Neuronal stem cell (in vitro differentiated cells): ENCODE data around the gene C22orf23.

Experiments
- DNase-seq: peaks from one replicate; pipeline ENCODE4 v3.0.0-alpha.2; 2013; ENCODE audit warnings: low spot score
- H2AFZ ChIP-seq: one replicate; pipeline ENCODE4 v1.6.1; 2013; ENCODE audit warnings: mild to moderate bottlenecking, low read length, inconsistent platforms
- H2AK5ac ChIP-seq: 2 replicates; pipeline ENCODE4 v1.6.1; 2013; ENCODE audit warnings: low read depth, mild to moderate bottlenecking, inconsistent platforms, low read length, moderate library complexity, mixed read lengths
- H2BK120ac ChIP-seq: 2 replicates; pipeline ENCODE4 v1.6.1; 2013; ENCODE audit warnings: low read depth, mild to moderate bottlenecking, inconsistent platforms, low read length, moderate library complexity, mixed read lengths
- H2BK12ac ChIP-seq: one replicate; pipeline ENCODE4 v1.6.1; 2013; ENCODE audit warnings: low read length, inconsistent platforms
- H2BK15ac ChIP-seq: 2 replicates; pipeline ENCODE4 v1.6.1; 2013; ENCODE audit warnings: mild to moderate bottlenecking, low read length, inconsistent platforms, mixed read lengths
- H2BK5ac ChIP-seq: one replicate; pipeline ENCODE4 v1.6.1; 2013; ENCODE audit warnings: inconsistent platforms, mild to moderate bottlenecking, low read length, moderate library complexity
- H3K14ac ChIP-seq: one replicate; pipeline ENCODE4 v1.6.1; 2013; ENCODE audit warnings: low read length, inconsistent platforms
- H3K18ac ChIP-seq: 2 replicates; pipeline ENCODE4 v1.6.1; 2013; ENCODE audit warnings: low read length, inconsistent platforms
- H3K23ac ChIP-seq: 2 replicates; pipeline ENCODE4 v1.6.1; 2013; ENCODE audit warnings: low read depth, mild to moderate bottlenecking, mixed read lengths, low read length, inconsistent platforms; ENCODE audit not compliant: poor library complexity
- H3K27ac ChIP-seq: replicated peaks from 3 replicates; pipeline ENCODE4 v1.5.1; 2013; ENCODE audit warnings: low read length, inconsistent platforms
- H3K27me3 ChIP-seq, 3 experiments: 2 replicates each; pipeline ENCODE4 v1.6.1; 2013; ENCODE audit warnings: low read length in 3 of 3, mild to moderate bottlenecking in 2 of 3, inconsistent platforms in 1 of 3, low read depth in 1 of 3, mixed read lengths in 1 of 3, moderate library complexity in 1 of 3; ENCODE audit not compliant: control insufficient read depth in 3 of 3, insufficient read depth in 3 of 3
- H3K36me3 ChIP-seq, 2 donors: replicated peaks in 1 of 2; 2 replicates each; pipeline ENCODE4 v1.6.1; 2013; ENCODE audit warnings: low read length in 2 of 2; ENCODE audit not compliant: control insufficient read depth in 2 of 2, insufficient read depth in 2 of 2
- H3K4ac ChIP-seq: 2 replicates; pipeline ENCODE4 v1.6.1; 2013; ENCODE audit warnings: inconsistent platforms, mild to moderate bottlenecking, low read length, moderate library complexity
- H3K4me1 ChIP-seq, 2 donors: 1 replicate in 1 of 2; 2 replicates in 1 of 2; pipeline ENCODE4 v1.6.1; 2013; ENCODE audit warnings: low read length in 2 of 2, low read depth in 1 of 2; ENCODE audit not compliant: control insufficient read depth in 2 of 2, insufficient read depth in 1 of 2
- H3K4me2 ChIP-seq: one replicate; pipeline ENCODE4 v1.6.1; 2013; ENCODE audit warnings: mild to moderate bottlenecking, low read length, inconsistent platforms; ENCODE audit not compliant: insufficient read depth, poor library complexity, severe bottlenecking
- H3K4me3 ChIP-seq, 2 donors: 2 replicates each; pipeline ENCODE4 v1.5.1; 2013; ENCODE audit warnings: low read length in 2 of 2, mild to moderate bottlenecking in 2 of 2, inconsistent platforms in 1 of 2, moderate library complexity in 1 of 2
- H3K79me1 ChIP-seq: one replicate; pipeline ENCODE4 v1.6.1; 2013; ENCODE audit warnings: low read depth, mild to moderate bottlenecking, inconsistent platforms, low read length, moderate library complexity
- H3K9ac ChIP-seq: one replicate; pipeline ENCODE4 v1.6.1; 2013; ENCODE audit warnings: mild to moderate bottlenecking, low read depth, low read length, inconsistent platforms; ENCODE audit not compliant: poor library complexity
- H3K9me3 ChIP-seq, 2 donors: replicated peaks in 1 of 2; 2 replicates each; pipeline versions ENCODE3 to v1.6.1; 2013; ENCODE audit warnings: low read length in 2 of 2, mild to moderate bottlenecking in 2 of 2, inconsistent platforms in 1 of 2, low read depth in 1 of 2, mixed read lengths in 1 of 2, moderate library complexity in 1 of 2; ENCODE audit not compliant: control insufficient read depth in 2 of 2, insufficient read depth in 1 of 2
- H4K8ac ChIP-seq: one replicate; pipeline ENCODE4 v1.6.1; 2013; ENCODE audit warnings: low read depth, mild to moderate bottlenecking, inconsistent platforms, low read length, moderate library complexity
- H4K91ac ChIP-seq: one replicate; pipeline ENCODE4 v1.6.1; 2013; ENCODE audit warnings: low read length, low read depth, mild to moderate bottlenecking, inconsistent platforms; ENCODE audit not compliant: poor library complexity
- WGBS, 2 donors: extraction: QIAGEN DNeasy Blood & Tissue Kit; methylation state at CpG; one replicate each; pipeline ENCODE4 v1.1.7; 2013; ENCODE audit warnings: missing lambda C conversion rate in 2 of 2, mixed read lengths in 1 of 2; ENCODE audit not compliant: insufficient read length in 2 of 2, insufficient replicate concordance in 1 of 2; ENCODE audit errors: extremely low coverage in 2 of 2; 5-methylcytosine and 5-hydroxymethylcytosine counted together

Gene C22orf23

DNA sequence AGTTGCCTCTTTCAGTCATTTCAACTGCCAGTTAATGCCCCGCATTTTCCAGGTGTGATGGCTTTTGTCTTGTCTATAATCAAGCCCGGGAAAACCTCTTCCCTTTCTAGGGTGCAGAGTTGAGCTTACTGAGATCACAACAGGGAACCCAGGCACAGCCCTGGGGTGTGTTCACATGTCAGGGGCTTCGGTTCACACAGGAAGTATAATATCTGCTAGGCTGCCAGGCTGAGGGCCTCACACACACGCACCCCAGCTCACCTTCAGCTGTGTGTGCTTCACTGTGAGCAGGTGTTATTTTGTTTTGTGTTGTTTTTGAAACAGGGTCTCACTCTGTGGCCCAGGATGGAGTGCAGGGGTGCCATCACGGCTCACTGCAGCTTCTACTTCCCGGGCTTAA lies 40.6 kb upstream of the C22orf23 start:
- Histone ChIP-seq H3K4me1 (peaks cover 5 to 18% of the 10 kb centered on the region in 2 donors), H3K23ac (peak overlapping the region; percentile 10), H2BK15ac (no peak overlapping the region), H2BK12ac (no peak overlapping the region), H3K9me3 (no peaks in the 10 kb centered on the region), H3K36me3 (no peaks in the 10 kb centered on the region), H3K4me3 (no peak overlapping the region), H3K27me3 (no peaks in the 10 kb centered on the region), H4K91ac (no peak overlapping the region), H3K79me1 (peaks cover 2% of the 10 kb centered on the region), H2AFZ (no peak overlapping the region), H3K27ac (no peak overlapping the region), H2BK5ac (no peak overlapping the region), H3K4ac (no peak overlapping the region), H3K18ac (peak overlapping the region; percentile 27), H2AK5ac (no peak overlapping the region), H3K9ac (no peak overlapping the region), H4K8ac (no peak overlapping the region), H2BK120ac (no peak overlapping the region), H3K4me2 (no peak overlapping the region), H3K14ac (no peak overlapping the region)
- DNase-seq: no peak
- no CpG with 5 or more reads among the region's 6 CpGs for WGBS, 2 donors

GRCh38 chr22:37991731-37992442 lies 38.5 kb upstream of the C22orf23 start:
- Histone ChIP-seq H2AK5ac (no peak overlapping the region), H2BK15ac (no peak overlapping the region)

GRCh38 chr22:37990862-37991261 lies 37.5 kb upstream of the C22orf23 start:
- Histone ChIP-seq H2BK15ac (no peak overlapping the region), H2BK5ac (no peak overlapping the region), H3K14ac (no peak overlapping the region), H2BK12ac (no peak overlapping the region), H4K8ac (no peak overlapping the region), H3K27ac (no peak overlapping the region), H3K18ac (no peak overlapping the region), H3K36me3 (peaks cover 0 to 4% of the 10 kb centered on the region in 2 donors), H3K27me3 (no peaks in the 10 kb centered on the region), H3K4ac (no peak overlapping the region), H3K9ac (no peak overlapping the region), H3K4me1 (peaks cover 0 to 4% of the 10 kb centered on the region in 2 donors), H2AK5ac (no peak overlapping the region), H2BK120ac (no peak overlapping the region), H3K4me2 (no peak overlapping the region), H3K9me3 (no peaks in the 10 kb centered on the region), H2AFZ (no peak overlapping the region), H3K79me1 (peaks cover 2% of the 10 kb centered on the region), H4K91ac (no peak overlapping the region), H3K23ac (no peak overlapping the region), H3K4me3 (no peak overlapping the region)
- no CpG with 5 or more reads among the region's 7 CpGs for WGBS, 2 donors
- DNase-seq: no peak

More at GRCh38 chr22:37991731-37992442, 38.5 kb upstream of the C22orf23 start:
- H4K91ac ChIP-seq: no peak overlapping the region
- H2BK120ac ChIP-seq: no peak overlapping the region
- H3K9me3 ChIP-seq: no peaks in the 10 kb centered on the region
- peaks cover 0 to 5% of the 10 kb centered on the region in 2 donors for H3K4me1 ChIP-seq
- no peak for DNase-seq
- no peak overlapping the region for H3K4me3 ChIP-seq
- H3K27me3 ChIP-seq: no peaks in the 10 kb centered on the region
- H3K4me2 ChIP-seq: no peak overlapping the region
- H2BK12ac ChIP-seq: no peak overlapping the region
- peaks cover 2% of the 10 kb centered on the region for H3K79me1 ChIP-seq
- H3K18ac ChIP-seq: peak overlapping the region; percentile 27
- no peak overlapping the region for H3K9ac ChIP-seq
- H3K14ac ChIP-seq: peak overlapping the region; percentile 23
- H3K27ac ChIP-seq: no peak overlapping the region
- peaks cover 0 to 2% of the 10 kb centered on the region in 2 donors for H3K36me3 ChIP-seq
- no peak overlapping the region for H4K8ac ChIP-seq
- whole genome bisulfite sequencing, 2 donors: no CpG with 5 or more reads among the region's 6 CpGs
- H3K4ac ChIP-seq: no peak overlapping the region
- H2BK5ac ChIP-seq: no peak overlapping the region
- H3K23ac ChIP-seq: no peak overlapping the region
- no peak overlapping the region for H2AFZ ChIP-seq

DNA sequence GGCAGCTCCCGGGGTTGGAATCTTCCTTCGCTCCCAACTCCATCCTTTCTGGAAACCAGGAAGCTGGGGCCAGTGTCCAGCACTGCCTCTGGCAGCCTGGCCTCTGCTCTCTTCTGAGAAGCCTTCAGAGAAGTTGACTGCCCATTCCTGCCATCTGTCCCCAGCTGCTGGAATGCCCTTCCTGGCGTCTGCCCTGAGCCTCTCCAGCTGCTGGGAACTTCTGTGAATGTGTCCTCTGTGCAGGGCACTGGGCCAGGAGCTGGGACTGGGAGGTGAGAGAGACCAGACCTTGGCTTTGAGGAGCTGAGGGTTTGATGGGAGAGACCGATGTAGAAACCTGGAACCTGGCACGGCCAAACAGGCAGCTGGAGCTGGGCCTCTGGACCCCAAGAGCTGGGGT lies 36.9 kb upstream of the C22orf23 start:
- DNase-seq: no peak

More for the DNA sequence above, 36.9 kb upstream of the C22orf23 start:
- Histone ChIP-seq H2AK5ac (no peak overlapping the region), H3K18ac (peak overlapping the region; percentile 15), H2AFZ (no peak overlapping the region), H3K79me1 (peaks cover 2% of the 10 kb centered on the region), H2BK120ac (no peak overlapping the region), H3K23ac (no peak overlapping the region), H2BK15ac (no peak overlapping the region), H3K27ac (no peak overlapping the region), H3K4me1 (peaks cover 0 to 6% of the 10 kb centered on the region in 2 donors), H3K4ac (no peak overlapping the region), H2BK12ac (no peak overlapping the region), H3K4me2 (no peak overlapping the region), H4K8ac (no peak overlapping the region), H3K27me3 (no peaks in the 10 kb centered on the region), H3K9me3 (no peaks in the 10 kb centered on the region), H3K36me3 (peaks cover 0 to 4% of the 10 kb centered on the region in 2 donors), H4K91ac (no peak overlapping the region), H3K14ac (no peak overlapping the region), H2BK5ac (peak overlapping the region; percentile 0), H3K4me3 (no peak overlapping the region), H3K9ac (no peak overlapping the region)
- WGBS, 2 donors: no CpG with 5 or more reads among the region's 5 CpGs
